K562 (cell line): Measurements from ENCODE around the gene PRRT2. TPM values are rescaled to one million over a fixed set of nuclear protein-coding genes. Genes with fewer than 3 reads are reported as not detected.
A peak's percentile ranks its signal among the peaks of the same experiment; 100 is the strongest.

ENCODE experiments used
- CTBP1 ChIP-seq: fragments of 450-650 bp; IDR thresholded peaks from 2 replicates; pipeline ENCODE4 v1.6.1; 2016; ENCODE audit warnings: borderline replicate concordance
- KAT7 ChIP-seq: sonication (generic); formaldehyde crosslinking; IDR thresholded peaks from 2 replicates; pipeline ENCODE4 v1.8.0; 2022; ENCODE audit warnings: missing genetic modification reagents, mild to moderate bottlenecking, borderline replicate concordance
- MAFK ChIP-seq: IDR thresholded peaks from 2 replicates; pipeline ENCODE4 v1.6.1; 2011; ENCODE audit warnings: low read length, improper control_type of control experiment
- NCOR1 ChIP-seq: fragments of 450-650 bp; IDR thresholded peaks from 2 replicates; pipeline ENCODE4 v1.6.1; 2016; ENCODE audit warnings: mild to moderate bottlenecking, moderate library complexity
- POLR2AphosphoS2 ChIP-seq: IDR thresholded peaks from 2 replicates; pipeline ENCODE4 v1.6.1; 2012; ENCODE audit warnings: low read length, improper control_type of control experiment
- POLR2H ChIP-seq: IDR thresholded peaks from 2 replicates; pipeline ENCODE4 v1.6.1; 2016; ENCODE audit warnings: missing genetic modification characterization, low read depth, mild to moderate bottlenecking, control low read depth, missing compliant biosample characterization, moderate library complexity
- SAP30 ChIP-seq: fragments of 200-600 bp; sonication (generic); IDR thresholded peaks from 2 replicates; pipeline ENCODE4 v1.6.1; 2012; ENCODE audit warnings: borderline replicate concordance, low read depth, mild to moderate bottlenecking, moderate library complexity, low read length, control low read depth, inconsistent platforms; ENCODE audit not compliant: insufficient read depth, poor library complexity, severe bottlenecking
- SETDB1 ChIP-seq: IDR thresholded peaks from one replicate; pipeline ENCODE4 v1.6.1; 2012; ENCODE audit warnings: low read length, control low read depth, inconsistent platforms
- SLC30A9 ChIP-seq: fragments of 250-450 bp; sonication (Bioruptor Pico); IDR thresholded peaks from 2 replicates; pipeline ENCODE4 v1.8.0; 2022; ENCODE audit warnings: mild to moderate bottlenecking, moderate library complexity
- U2AF1 ChIP-seq: fragments of 200-400 bp; formaldehyde crosslinking; optimal IDR thresholded peaks from 2 replicates; pipeline ENCODE3; 2017; ENCODE audit warnings: mild to moderate bottlenecking, low read depth, low read length, moderate library complexity
- ZNF277 ChIP-seq: fragments of 250-450 bp; sonication (Bioruptor Pico); IDR thresholded peaks from 2 replicates; pipeline ENCODE4 v1.8.0; 2022; ENCODE audit warnings: inconsistent platforms, mild to moderate bottlenecking, moderate library complexity, borderline replicate concordance
- ZNF518B ChIP-seq: fragments of 250-450 bp; sonication (Bioruptor Pico); IDR thresholded peaks from 2 replicates; pipeline ENCODE4 v1.5.0; 2021; ENCODE audit warnings: mild to moderate bottlenecking, moderate library complexity
- ZNF551 ChIP-seq: fragments of 250-450 bp; sonication (Bioruptor Pico); IDR thresholded peaks from 2 replicates; pipeline ENCODE4 v1.5.0; 2021; ENCODE audit warnings: mild to moderate bottlenecking, moderate library complexity
- ZNF77 ChIP-seq: fragments of 250-450 bp; sonication (Bioruptor Pico); IDR thresholded peaks from 2 replicates; pipeline ENCODE4 v1.5.0; 2020
- polyA plus RNA-seq, 8 experiments: library from polyadenylated mRNA; depleted of rRNA in 4 of 8; stranded (reverse) in 5 of 8; unstranded in 3 of 8; fragments of >200 nt; fragmentation: Nextera tagmentation in 2 of 8; fragmentation: Illumina TruSeq in 1 of 8; extraction: Ambion mirVana in 2 of 8; extraction: Trizol in 1 of 8; gene quantifications; 2 replicates each; pipeline versions ENCODE4 v1.2.1 to v1.2.3, GENCODE V29; 2011 to 2014; ENCODE audit warnings: inconsistent platforms in 1 of 8, missing spikeins in 1 of 8
- total RNA-seq, 7 experiments: library from RNA; depleted of rRNA in 6 of 7; stranded (reverse); fragments of >200 nt in 6 of 7; fragmentation: Illumina TruSeq in 2 of 7; extraction: Trizol in 2 of 7; gene quantifications; 2 replicates each; pipeline versions ENCODE4 v1.2.1 to v1.2.3, GENCODE V29; 2011 to 2021; ENCODE audit warnings: low replicate concordance in 1 of 7
- TF ChIP-seq, protein P1 (sequence below), 2 experiments: fragments of 450-650 bp; IDR thresholded peaks; 2 replicates each; pipeline ENCODE4 v1.6.1; 2018; ENCODE audit warnings: mild to moderate bottlenecking in 2 of 2, low read depth in 1 of 2; ENCODE audit not compliant: partially characterized antibody in 2 of 2
- TF ChIP-seq, protein P2 (sequence below): sonication (generic); formaldehyde crosslinking; IDR thresholded peaks from 2 replicates; pipeline ENCODE4 v1.8.1; 2022; ENCODE audit warnings: missing genetic modification reagents

Gene PRRT2
- total and polyA plus RNA-seq, 9 of the 15 experiments (the other 6 are each of a cell fraction or from before 2014, with no cell fraction given): 0.11 to 1.0 (median 0.42) TPM; not detected in 2

DNA sequence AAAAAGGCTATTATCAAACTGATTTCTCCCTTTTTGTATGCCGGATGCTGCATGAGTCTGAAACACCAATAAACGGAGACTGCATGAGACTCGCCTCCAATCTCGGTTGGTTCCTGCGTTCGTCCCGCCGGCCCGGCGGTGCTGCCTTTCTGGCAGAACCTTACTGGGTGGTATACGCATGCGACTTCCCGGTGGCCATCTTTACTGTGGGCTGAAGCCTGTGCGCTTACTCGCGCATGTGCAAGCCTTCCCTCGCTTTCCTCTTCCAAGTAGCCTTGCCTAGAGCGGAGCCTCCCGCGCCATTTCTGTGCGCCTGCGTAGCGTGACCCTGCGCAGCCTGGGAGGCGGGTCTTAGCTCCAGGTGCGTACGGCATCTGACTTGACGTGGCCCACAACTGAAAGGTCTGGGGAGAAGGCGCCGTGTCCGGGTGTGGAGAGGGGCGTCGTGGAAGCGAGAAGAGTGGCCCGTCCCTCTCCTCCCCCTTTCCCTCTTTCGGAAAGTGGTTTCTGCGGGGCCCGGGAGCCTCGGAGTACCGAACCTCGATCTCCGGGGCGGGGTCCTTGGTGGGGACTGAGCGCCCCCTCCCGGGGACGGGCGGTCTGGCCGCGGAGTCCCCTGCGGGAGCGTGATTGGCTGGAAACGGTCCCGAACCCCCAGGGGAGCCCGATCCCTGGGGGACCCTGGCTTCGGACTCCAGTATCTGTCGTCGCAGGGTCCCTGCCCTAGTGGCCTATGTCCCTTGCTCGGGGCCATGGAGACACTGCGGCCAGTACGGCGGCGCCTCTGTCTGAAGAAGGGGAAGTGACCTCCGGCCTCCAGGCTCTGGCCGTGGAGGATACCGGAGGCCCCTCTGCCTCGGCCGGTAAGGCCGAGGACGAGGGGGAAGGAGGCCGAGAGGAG, 4.0 kb downstream of the PRRT2 start, which contains the start of gene PAGR1 (continued):
- TF ChIP-seq ZNF551: no peak
- no peak for TF ChIP-seq ZNF518B (CRISPR knock-in tag)
- TF ChIP-seq MAFK: 0 out of 2 replicates have a peak, but pooled peaks have one; percentile 2
- TF ChIP-seq ZNF77 (CRISPR knock-in tag): no peak
- TF ChIP-seq KAT7 (CRISPR knock-in tag): no peak
- TF ChIP-seq POLR2H: peak; percentile 80
- TF ChIP-seq U2AF1: no peak
- TF ChIP-seq NCOR1: peak; percentile 50; the same call in 1 of the 2 replicates
- TF ChIP-seq, protein P1, sequence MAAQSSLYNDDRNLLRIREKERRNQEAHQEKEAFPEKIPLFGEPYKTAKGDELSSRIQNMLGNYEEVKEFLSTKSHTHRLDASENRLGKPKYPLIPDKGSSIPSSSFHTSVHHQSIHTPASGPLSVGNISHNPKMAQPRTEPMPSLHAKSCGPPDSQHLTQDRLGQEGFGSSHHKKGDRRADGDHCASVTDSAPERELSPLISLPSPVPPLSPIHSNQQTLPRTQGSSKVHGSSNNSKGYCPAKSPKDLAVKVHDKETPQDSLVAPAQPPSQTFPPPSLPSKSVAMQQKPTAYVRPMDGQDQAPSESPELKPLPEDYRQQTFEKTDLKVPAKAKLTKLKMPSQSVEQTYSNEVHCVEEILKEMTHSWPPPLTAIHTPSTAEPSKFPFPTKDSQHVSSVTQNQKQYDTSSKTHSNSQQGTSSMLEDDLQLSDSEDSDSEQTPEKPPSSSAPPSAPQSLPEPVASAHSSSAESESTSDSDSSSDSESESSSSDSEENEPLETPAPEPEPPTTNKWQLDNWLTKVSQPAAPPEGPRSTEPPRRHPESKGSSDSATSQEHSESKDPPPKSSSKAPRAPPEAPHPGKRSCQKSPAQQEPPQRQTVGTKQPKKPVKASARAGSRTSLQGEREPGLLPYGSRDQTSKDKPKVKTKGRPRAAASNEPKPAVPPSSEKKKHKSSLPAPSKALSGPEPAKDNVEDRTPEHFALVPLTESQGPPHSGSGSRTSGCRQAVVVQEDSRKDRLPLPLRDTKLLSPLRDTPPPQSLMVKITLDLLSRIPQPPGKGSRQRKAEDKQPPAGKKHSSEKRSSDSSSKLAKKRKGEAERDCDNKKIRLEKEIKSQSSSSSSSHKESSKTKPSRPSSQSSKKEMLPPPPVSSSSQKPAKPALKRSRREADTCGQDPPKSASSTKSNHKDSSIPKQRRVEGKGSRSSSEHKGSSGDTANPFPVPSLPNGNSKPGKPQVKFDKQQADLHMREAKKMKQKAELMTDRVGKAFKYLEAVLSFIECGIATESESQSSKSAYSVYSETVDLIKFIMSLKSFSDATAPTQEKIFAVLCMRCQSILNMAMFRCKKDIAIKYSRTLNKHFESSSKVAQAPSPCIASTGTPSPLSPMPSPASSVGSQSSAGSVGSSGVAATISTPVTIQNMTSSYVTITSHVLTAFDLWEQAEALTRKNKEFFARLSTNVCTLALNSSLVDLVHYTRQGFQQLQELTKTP (IDR thresholded peaks at IDR 0.05; ENCODE audit: low read depth in 1 of 2, partially characterized antibody in 2 of 2): peak in 1 of 2 experiments; percentile 15
- TF ChIP-seq POLR2AphosphoS2: peak; percentile 71; the same call in 1 of the 2 replicates
- no peak for TF ChIP-seq SETDB1
- TF ChIP-seq SAP30: no peak
- peak; percentile 81; the same call in 1 of the 2 replicates for TF ChIP-seq CTBP1
- TF ChIP-seq ZNF277 (CRISPR knock-in tag): no peak
- no peak for TF ChIP-seq SLC30A9
- TF ChIP-seq, protein P2, sequence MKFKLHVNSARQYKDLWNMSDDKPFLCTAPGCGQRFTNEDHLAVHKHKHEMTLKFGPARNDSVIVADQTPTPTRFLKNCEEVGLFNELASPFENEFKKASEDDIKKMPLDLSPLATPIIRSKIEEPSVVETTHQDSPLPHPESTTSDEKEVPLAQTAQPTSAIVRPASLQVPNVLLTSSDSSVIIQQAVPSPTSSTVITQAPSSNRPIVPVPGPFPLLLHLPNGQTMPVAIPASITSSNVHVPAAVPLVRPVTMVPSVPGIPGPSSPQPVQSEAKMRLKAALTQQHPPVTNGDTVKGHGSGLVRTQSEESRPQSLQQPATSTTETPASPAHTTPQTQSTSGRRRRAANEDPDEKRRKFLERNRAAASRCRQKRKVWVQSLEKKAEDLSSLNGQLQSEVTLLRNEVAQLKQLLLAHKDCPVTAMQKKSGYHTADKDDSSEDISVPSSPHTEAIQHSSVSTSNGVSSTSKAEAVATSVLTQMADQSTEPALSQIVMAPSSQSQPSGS (CRISPR knock-in tag): no peak
